ENCODE data around the gene ZNF582.

ZNF582 gene

GRCh38 chr19:56372281-56372680 lies 21.1 kb downstream of the ZNF582 start:
- TF ChIP-seq GATA2 (IDR thresholded peaks at IDR 0.05; ENCODE audit: low read depth, low read length) (no peak), GATA3 (IDR thresholded peaks at IDR 0.05; ENCODE audit: low read depth, low read length) (no peak)

GRCh38 chr19:56369886-56370676 lies 23.3 kb downstream of the ZNF582 start:
- TF ChIP-seq GATA2 (IDR thresholded peaks at IDR 0.05; ENCODE audit: low read depth, low read length) (no peak), GATA3 (IDR thresholded peaks at IDR 0.05; ENCODE audit: low read depth, low read length) (no peak)

GRCh38 chr19:56367829-56368711 lies 25.3 kb downstream of the ZNF582 start:
- TF ChIP-seq GATA2 (IDR thresholded peaks at IDR 0.05; ENCODE audit: low read depth, low read length) = no peak

GRCh38 chr19:56360841-56361240 lies 32.5 kb downstream of the ZNF582 start:
- TF ChIP-seq GATA3 (IDR thresholded peaks at IDR 0.05; ENCODE audit: low read depth, low read length) (no peak), GATA2 (IDR thresholded peaks at IDR 0.05; ENCODE audit: low read depth, low read length) (no peak)

DNA sequence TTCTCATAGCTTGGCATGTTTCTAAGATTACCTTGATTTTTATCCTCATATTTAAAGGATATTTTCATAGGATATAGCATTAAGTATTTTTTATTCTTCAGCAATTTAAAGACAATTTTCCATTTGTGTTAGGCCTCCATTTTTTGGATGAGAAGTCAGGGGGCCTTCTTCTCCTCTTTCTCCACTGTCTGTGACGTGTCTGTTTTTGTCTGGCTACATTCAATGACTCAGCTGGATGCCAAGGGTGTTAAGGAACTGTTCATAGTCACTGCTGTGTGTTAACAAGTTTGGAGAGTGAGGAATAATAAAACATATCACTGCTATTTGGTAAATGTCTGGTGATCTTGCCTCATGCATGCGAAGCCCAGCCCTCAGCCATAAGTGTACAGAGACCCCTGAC lies 36.4 kb downstream of the ZNF582 start:
- no peak for TF ChIP-seq GATA2 (IDR thresholded peaks at IDR 0.05; ENCODE audit: low read depth, low read length)
- TF ChIP-seq GATA3 (IDR thresholded peaks at IDR 0.05; ENCODE audit: low read depth, low read length) = no peak

DNA sequence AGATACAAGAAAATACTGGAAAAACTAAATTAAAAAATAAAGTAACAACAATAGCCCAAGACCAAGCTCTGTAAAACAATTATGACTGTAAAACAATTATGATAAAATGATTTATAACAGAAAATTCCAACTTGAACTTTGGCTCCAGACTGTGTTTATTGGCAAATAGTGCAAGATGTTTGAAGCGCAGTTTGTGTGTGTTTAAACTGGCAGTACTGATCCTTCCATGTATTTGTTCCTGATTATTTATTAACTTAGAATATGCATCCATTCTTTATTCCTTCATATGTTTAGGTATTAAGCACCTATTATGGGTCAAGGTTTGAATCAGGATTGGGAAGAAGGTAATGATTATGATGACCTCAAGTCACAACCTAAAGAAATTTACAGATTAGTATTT lies 37.8 kb downstream of the ZNF582 start:
- TF ChIP-seq GATA2 (IDR thresholded peaks at IDR 0.05; ENCODE audit: low read depth, low read length) (no peak), GATA3 (IDR thresholded peaks at IDR 0.05; ENCODE audit: low read depth, low read length) (no peak)

- TF ChIP-seq GATA2 (IDR thresholded peaks at IDR 0.05; ENCODE audit: low read depth, low read length) (no peak), GATA3 (IDR thresholded peaks at IDR 0.05; ENCODE audit: low read depth, low read length) (no peak)
Measured at GRCh38 chr19:56351208-56351607, 42.1 kb downstream of the ZNF582 start.

DNA sequence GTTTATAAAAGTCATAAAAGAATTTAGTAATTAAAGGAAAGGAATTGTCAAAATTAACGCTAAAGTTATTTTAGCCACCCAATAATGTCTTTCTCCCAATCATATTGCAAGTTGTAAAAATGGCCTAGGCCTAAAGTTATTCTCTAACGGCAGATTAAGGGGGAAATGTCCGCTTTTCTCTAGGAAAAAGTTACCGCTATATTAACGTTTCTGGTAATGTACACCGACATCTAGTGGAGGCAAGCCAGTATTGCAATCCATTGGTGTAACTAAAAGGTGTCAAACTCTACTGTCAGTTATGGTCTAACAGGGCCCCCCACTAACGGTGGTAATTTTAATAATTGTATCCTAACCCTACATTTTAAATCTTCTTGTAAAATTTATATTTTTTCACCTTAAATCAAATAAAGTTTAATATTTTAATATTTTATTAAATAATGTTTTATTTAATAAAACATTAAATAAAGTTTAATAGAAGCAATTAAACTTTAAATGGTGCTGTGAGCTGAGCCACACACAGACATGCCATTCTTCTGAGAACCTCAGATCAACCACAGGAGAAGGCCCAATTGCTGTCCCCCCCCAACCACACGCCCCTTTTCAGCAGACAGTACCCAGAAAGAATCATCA lies 42.8 kb downstream of the ZNF582 start:
- TF ChIP-seq GATA2 (IDR thresholded peaks at IDR 0.05; ENCODE audit: low read depth, low read length) (no peak), GATA3 (IDR thresholded peaks at IDR 0.05; ENCODE audit: low read depth, low read length) (no peak)

DNA sequence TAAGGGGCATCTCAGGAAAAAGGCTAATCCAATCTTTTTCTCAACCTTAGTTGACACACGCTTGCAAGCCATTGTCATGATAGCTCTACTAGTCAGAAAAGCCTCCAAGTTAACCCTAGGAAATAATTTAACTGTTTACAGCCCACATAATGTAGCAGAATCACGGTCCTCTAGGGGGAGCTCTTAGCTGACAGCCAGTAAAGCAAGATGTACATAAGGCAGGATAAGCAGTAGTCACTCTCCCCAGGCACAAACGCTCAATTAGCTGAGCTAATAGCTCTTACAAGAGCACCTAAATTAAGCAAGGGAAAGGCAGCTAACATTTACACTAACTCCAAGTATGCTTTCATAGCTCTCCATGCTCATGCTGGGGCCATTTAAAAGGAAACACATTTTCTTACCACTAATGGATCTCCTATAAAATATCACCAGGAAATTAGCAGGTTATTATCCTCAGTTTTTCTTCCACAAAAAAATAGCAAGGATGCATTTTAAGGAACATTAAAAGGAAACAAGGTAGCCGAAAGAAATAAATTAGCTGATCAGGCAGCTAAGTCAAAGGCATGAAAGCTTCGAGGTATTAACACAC lies 45.0 kb downstream of the ZNF582 start:
- no peak for TF ChIP-seq GATA2 (IDR thresholded peaks at IDR 0.05; ENCODE audit: low read depth, low read length)
- TF ChIP-seq GATA3 (IDR thresholded peaks at IDR 0.05; ENCODE audit: low read depth, low read length) = no peak

DNA sequence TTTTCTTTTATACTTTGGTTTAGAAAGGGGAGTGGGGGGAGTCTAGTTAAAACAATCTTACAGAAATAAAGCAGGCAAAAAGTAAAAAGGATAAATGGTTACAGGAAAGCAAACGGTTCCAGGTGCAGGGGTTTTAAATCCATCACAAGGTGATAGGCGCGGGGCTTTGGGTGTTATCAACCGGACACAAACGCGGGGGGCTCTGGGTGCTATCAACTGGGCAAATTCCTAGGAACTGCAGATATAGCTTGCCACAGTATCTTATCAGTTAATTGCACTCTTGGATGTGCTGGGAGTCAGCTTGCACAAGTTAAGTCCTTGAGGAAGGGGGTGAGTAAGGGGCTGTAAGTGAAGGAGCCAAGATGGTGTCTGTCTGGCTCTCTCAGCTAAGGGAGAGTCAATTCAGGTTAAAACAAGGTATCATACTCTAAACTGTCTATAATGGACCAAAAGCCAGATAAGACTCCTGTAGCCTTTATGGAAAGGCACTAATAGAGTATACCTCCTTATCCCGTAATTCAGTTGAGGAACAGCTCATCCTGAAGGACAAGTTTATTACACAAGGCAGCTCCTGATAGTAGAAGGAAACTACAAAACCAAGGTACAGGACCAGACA lies 46.1 kb downstream of the ZNF582 start:
- TF ChIP-seq GATA3 (IDR thresholded peaks at IDR 0.05; ENCODE audit: low read depth, low read length) = no peak
- no peak for TF ChIP-seq GATA2 (IDR thresholded peaks at IDR 0.05; ENCODE audit: low read depth, low read length)

DNA sequence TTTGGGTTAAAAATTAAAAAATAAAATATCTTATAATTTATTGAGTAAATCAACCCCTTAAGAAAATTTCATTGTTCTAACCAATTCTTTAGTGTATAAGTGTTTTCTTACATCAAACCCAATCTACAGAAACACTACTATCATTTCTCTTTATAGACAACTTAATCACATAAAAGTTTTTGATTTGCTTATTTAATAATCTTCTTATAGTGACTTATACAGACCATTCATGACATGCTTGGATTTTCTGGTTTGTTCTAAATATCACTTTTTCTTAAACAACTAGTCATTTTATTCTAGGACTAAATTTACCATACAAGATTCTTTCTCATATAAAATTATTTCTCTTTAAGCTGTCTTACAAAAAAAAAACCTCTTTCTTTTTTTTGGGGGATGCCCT lies 51.4 kb downstream of the ZNF582 start:
- TF ChIP-seq GATA2 (IDR thresholded peaks at IDR 0.05; ENCODE audit: low read depth, low read length) (no peak), GATA3 (IDR thresholded peaks at IDR 0.05; ENCODE audit: low read depth, low read length) (no peak)

DNA sequence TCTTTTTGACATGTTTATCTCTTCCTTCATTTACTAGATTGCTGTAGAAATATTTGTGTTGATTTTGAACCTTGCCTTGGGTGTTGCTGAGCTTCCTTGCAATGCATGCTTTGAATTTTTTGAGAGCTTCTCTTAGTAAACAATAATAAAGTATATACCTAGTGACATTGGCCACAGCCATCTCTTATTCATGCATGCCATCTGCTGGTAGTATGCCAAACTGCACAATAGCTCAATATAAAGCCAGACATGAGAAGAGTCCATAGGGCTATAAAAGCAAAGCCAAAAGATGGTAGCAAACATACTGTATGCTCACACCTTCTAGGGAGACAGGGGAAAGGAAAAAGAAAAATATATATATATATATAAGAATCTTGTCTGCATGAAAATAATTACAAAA lies 59.8 kb downstream of the ZNF582 start:
- TF ChIP-seq GATA2 (IDR thresholded peaks at IDR 0.05; ENCODE audit: low read depth, low read length) (no peak), GATA3 (IDR thresholded peaks at IDR 0.05; ENCODE audit: low read depth, low read length) (no peak)

Measured in SH-SY5Y (cell line).